GM19043 (cell line): ENCODE data around the gene TRIML2.

Experiments used
- ATAC-seq: cut with Tn5 transposase; IDR thresholded peaks from one replicate; pipeline ENCODE4 v1.9.1; 2021; ENCODE audit warnings: low read depth; ENCODE audit not compliant: unreplicated experiment

The TRIML2 gene

GRCh38 chr4:188109157-188109755 lies at the start of gene TRIML2:
TSS of gene TRIML2 (minus strand) at chr4:188109603. CDS start at chr4:188105368, 4,235 bp downstream.
- no peak for ATAC-seq

DNA sequence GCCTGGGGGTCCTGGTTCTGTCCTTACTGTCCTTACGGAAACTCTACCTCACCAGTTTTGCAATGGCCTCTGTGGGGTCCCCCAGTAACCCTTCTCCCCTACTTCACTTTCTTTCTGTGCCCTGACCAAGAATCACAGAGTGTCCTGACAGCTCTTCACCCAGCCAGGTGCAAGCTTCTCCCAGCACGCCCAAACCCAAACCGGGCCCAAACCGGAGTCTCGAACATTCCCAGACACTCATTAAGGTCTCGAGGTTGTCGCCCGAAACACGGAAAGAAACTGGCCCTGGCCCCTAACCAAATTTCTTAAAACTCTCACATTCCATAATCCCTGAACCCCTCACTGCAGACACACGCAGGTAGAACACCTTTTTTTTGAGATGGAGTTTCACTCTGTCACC lies 48.9 kb upstream of the TRIML2 start:
- no peak for ATAC-seq

- ATAC-seq = no peak
These were observed 45.4 kb upstream of the TRIML2 start for GRCh38 chr4:188154668-188155405.

GRCh38 chr4:188147776-188148175 lies 38.4 kb upstream of the TRIML2 start:
- ATAC-seq = no peak

GRCh38 chr4:188147176-188147575 lies 37.8 kb upstream of the TRIML2 start:
- ATAC-seq = no peak

GRCh38 chr4:188146618-188147017 lies 37.2 kb upstream of the TRIML2 start:
- no peak for ATAC-seq

- no peak for ATAC-seq
These were observed 36.2 kb upstream of the TRIML2 start for GRCh38 chr4:188145601-188146000.

DNA sequence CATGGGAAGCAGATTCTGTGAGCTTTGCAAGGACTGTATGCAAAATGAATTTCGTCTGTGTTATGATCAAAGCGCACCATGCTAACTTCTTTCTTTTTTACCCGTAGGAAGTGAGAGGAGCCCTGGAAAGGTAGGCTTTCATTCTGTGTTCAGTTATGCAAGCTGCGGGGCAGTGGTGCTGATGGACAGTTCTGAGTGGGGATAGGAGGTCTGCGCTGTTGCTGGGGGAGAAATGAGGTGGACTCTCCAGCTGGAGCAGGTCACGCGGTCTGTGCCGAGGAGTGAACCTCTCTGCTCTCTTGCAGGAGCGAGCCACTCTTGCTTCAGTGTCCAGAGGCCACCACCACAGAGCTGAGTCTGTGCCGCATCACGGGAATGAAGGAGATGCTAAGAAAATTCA lies 34.3 kb upstream of the TRIML2 start:
- ATAC-seq = no peak

DNA sequence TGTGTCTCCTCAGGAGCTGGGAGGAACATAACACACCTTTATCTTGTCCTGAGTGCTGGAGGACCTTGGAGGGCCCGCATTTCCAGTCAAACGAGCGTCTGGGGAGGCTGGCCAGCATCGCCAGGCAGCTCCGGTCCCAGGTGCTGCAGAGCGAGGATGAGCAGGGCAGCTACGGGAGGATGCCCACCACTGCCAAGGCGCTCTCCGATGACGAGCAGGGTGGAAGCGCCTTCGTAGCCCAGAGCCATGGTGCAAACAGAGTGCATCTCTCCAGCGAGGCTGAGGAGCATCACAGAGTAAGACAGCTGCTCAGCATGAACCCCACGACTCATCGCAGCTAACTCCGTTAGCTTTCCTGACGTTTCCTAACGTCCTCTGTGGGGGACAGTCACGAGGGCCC lies 30.3 kb upstream of the TRIML2 start:
- no peak for ATAC-seq

DNA sequence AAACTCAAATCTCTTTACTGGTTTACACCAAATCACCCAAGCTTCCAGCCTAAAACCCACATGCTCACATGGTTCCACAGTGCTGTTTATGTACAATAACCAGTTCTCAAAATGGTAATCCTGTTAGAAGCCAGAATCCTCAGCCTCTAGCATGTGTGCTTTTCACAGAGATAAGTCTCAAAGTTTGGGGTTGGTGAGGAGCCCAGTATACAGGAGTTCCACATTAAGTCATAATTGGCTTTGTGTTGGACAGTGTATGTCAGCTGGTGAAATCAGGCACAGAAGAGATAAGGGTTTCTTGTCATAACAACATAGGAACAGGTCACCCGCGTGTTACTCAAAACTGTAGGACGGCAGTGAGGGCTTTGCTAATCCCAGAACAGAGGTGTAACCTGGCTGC lies 29.7 kb upstream of the TRIML2 start, which contains the start of gene TRIML1:
TRIML1 (plus strand) TSS at position 301 of the 400 bp plus-strand sequence. CDS start 118 bp downstream, outside the sequence.
- no peak for ATAC-seq

GRCh38 chr4:188138227-188138626 lies 28.8 kb upstream of the TRIML2 start:
- no peak for ATAC-seq

GRCh38 chr4:188132232-188132631 lies 22.8 kb upstream of the TRIML2 start:
- ATAC-seq = no peak

- no peak for ATAC-seq
These were observed 21.0 kb upstream of the TRIML2 start for GRCh38 chr4:188130355-188130754.

DNA sequence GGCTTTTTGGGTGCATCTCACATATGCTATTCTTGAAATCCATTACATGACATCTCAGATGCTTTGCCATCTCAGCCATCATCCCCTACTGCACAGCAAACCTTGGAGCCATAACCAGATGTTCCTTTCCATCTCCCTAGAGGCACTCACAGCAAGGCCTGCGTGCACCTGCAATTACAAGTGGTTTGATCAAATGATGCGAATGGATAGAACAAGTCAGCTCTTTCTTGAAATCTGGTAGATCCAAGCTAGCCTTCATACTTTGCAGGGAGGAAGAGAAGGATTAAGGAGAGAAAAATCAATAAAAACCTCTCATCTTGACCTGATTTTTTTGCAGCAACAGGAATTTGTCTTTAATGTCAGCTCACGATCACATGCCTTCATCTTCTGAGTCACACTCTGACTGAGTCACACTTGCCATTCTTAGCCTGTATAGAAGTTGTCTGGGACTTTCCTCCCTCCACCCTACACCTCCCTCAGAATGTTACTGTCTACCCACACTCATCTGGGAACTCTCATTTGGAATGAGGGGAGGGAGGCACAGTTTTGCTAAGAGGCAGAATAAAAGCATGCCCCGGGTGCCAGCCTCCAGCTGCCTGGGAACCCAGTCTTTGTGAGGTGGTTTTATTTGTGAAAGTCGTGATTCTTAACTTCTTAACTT lies 17.9 kb upstream of the TRIML2 start:
- ATAC-seq = no peak

DNA sequence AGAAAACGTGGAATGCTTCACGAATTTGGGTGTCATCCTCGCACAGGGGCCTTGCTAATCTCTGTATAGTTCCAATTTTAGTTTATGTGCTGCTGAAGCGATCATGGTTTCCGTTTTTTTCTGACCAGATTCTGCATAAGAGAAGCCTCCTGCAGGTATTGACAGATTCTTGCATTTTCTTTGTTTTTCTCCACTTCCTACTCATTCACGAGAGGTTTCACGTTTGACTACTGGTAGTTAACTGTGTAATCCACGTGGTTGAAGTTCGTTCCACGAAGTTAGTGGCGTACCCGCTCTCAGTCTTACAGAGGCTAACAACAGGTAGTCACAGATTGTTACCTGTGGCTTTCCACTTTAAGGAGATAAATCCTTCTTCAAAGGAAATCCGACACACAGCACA lies 12.1 kb upstream of the TRIML2 start:
- ATAC-seq = no peak

DNA sequence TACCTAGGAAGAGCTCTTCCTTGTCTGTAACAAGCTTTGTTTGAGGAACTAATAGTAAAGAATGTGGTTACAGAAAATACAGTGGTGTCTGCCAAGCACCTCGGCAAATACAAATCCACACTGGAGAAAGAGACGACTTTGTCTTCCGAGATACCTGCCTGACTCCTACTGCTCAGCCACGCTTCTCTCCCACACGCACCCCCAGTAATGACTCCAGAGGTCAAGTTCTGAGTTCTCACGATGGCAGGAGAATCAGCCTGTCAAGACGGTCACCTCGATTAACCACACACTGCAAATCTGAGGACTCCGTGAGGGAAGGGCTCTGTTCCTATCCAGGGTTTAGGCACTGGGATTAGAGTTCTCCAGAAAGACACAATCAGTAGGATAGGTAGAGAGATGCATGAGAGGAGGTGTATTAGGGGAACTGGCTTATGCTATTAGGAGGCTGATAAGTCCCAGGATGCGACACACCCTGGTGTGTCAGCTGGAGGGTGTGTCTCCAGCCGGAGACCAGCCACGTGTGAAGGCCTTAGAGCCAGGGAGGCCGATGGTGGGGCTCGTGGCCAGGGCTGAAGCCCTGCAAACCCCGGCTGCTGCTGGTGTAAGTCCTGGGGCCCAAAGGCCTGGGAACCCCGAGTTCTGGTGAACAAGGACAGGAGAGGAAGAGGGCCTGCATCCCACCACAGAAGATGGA lies 8.4 kb upstream of the TRIML2 start:
- no peak for ATAC-seq

DNA sequence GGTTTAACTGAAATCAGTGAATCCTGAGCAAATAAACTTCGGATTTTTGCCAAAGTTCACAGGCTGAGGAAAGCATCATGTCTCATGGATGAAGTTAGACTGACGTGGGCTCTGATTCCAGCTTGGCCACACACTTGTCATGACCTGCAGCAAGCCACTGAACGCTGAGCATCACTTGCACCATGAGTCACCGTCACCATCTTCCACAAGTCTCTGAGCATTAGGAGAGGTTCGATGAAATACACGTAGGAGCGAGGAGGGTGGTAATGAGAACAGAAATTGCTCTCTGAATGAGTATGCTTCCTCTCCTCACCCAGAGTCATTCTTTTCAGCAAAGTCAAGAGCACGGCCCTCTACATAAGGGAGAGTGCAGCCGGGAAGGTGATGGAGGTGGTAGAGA lies 3.8 kb upstream of the TRIML2 start:
- ATAC-seq = no peak

DNA sequence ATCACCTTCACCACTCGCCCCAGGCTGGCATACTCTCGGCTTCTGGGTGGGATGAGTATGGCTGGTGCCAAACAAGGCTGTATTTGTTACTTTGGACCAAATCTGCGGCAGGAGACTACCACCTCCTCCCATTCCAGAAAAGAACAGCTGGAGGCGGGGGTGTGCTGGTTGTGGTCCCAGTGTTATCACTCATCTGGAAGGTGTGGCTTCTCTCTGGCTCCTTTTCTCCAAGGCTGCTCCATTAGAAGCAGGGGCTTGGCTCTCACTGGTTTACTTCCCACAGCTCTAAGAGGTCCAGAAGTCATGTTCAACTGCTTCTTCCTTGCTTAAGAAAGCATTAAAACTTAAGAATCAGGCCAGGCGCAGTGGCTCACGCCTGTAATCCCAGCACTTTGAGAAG lies 2.6 kb upstream of the TRIML2 start:
- ATAC-seq = no peak

DNA sequence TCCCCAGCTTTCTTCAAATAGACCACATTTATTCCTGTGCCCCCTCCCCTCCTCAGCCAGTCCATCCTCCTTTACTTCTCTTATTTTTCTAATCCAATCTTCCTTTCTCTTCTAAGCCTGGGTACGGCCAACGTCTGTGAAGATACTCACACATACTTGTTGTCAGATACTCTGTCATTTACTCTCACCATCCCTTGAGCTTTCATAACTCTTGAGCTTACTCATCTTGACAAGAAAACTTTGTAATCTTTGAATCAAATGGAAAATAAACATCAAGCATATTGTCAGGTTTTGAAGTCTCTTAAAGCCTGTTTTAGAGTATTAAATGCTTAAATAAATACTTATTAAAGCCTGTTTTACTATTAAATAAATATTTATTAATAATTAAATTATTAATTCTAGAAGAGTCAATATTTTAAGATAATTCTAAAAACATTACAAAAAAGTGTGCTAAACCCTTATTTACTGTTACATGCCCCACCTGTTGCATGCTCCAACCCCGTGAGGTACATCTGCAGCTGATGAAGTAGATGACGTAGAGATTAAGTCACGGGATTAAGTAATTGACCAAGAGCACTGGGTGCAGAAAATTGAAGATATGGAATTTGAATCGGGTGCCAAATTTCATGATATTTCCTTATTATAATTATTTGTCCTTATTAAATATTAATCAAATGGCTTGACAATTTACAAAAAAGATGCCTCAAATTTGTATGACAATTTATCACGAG lies 1.5 kb upstream of the TRIML2 start:
- no peak for ATAC-seq

GRCh38 chr4:188110036-188110435 lies 633 bp upstream of the TRIML2 start:
- ATAC-seq = no peak
